ENCODE results near the gene CCDC102A. TPM values are rescaled to one million over a fixed set of nuclear protein-coding genes. Genes with fewer than 3 reads are reported as not detected.
A peak's percentile ranks its signal among the peaks of the same experiment; 100 is the strongest.

Gene CCDC102A
- total RNA-seq, 1 donor from 2014 or later = 11.3 TPM

DNA sequence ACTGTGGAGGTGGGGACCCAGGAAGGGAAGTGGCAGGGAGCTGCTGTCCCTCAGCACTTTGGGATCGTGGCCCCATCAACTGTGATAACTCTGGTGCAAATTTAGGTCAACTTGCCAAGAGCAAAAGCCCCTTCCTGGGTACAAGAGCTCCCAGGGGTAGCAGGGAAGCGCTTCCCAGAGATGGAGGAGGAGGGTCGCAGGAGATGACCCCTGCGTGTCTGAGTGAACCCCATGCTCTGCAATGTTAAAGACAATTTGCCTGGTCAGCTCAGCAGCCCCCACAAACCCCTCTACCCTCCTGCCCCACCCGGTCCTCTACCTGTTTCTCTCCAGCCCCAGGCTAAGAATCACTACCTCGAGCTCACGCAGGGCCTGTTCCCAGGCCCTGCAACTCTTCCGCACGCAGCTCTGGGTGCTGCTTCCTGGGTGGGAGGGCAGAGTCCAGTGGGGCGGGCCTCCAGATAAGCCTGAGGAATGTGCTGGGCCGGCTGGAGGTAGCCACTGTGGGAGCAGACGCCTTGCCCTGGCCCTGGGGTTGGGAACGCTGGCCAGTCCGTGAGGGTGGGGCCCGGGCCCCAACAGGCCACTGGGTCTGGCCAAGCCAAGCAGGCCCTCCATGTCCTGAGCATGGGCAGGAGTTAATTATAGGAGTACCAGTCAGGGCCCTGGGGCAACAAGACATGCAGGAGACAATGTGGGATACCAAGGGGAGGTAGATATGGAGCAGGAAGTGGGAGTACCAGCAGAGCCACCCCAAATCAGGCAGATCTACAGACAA, 56.2 kb downstream of the CCDC102A start:
- Histone ChIP-seq H3K4me1 (peaks cover 62% of the 10 kb centered on the region), H3K27me3 (ENCODE audit: low read depth) (no peaks in the 10 kb centered on the region), H3K4me3 (peak overlapping the region; percentile 69), H3K27ac (replicated peaks) (peak overlapping the region; percentile 77), H3K36me3 (no peaks in the 10 kb centered on the region), H3K9me3 (replicated peaks) (no peaks in the 10 kb centered on the region)
- TF ChIP-seq, protein P1, sequence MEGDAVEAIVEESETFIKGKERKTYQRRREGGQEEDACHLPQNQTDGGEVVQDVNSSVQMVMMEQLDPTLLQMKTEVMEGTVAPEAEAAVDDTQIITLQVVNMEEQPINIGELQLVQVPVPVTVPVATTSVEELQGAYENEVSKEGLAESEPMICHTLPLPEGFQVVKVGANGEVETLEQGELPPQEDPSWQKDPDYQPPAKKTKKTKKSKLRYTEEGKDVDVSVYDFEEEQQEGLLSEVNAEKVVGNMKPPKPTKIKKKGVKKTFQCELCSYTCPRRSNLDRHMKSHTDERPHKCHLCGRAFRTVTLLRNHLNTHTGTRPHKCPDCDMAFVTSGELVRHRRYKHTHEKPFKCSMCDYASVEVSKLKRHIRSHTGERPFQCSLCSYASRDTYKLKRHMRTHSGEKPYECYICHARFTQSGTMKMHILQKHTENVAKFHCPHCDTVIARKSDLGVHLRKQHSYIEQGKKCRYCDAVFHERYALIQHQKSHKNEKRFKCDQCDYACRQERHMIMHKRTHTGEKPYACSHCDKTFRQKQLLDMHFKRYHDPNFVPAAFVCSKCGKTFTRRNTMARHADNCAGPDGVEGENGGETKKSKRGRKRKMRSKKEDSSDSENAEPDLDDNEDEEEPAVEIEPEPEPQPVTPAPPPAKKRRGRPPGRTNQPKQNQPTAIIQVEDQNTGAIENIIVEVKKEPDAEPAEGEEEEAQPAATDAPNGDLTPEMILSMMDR (IDR thresholded peaks at IDR 0.05; ENCODE audit: borderline replicate concordance) = no peak
- intact Hi-C loops (cut with micrococcal nuclease) = no loop called here
- DNase-seq = peak; percentile 63

DNA sequence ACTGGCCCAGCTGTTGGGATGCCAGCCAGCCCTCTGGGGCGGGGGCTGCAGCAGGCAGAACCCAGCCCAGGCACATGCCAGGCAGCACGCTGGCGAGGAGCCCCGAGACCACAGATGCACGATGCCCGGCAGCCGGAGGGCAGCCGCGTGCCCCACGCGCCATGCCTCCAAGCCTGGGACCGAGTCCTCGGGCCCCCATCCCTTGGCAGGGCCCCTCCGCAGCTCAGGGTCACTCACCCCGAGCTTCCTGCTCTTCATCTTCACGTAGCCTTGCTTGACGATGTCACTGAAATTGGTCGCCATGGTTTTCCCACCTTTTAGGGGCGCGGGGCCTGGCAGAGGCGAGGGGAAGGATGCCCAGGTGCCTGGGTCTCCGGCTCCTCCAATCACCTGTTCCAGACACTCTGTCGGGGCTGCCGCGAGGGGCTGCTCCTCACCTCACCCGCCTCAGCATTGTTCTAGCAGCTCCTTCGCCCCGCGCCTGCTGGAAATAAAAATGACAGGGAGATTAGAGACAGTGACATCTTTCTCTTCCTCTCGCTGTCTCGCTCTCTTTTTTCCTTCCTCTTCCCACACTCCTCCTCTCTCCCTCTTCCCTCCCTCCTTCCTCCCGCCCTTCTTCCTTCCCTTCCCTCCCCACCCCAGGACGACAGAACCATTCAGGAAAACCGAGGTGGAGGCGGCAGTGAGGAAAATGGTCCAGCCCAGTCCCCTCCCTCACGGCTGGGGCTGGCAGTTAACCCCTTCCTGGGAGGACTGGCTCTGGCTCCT, 57.0 kb downstream of the CCDC102A start:
- peaks cover 4% of the 10 kb centered on the region for H3K36me3 ChIP-seq
- TF ChIP-seq, protein P1 (IDR thresholded peaks at IDR 0.05; ENCODE audit: borderline replicate concordance) = no peak
- peaks cover 54% of the 10 kb centered on the region for H3K4me1 ChIP-seq
- no peaks in the 10 kb centered on the region for H3K27me3 ChIP-seq (ENCODE audit: low read depth)
- H3K27ac ChIP-seq (replicated peaks) = peak overlapping the region; percentile 77
- H3K9me3 ChIP-seq (replicated peaks) = no peaks in the 10 kb centered on the region
- peak overlapping the region; percentile 69 for H3K4me3 ChIP-seq
- intact Hi-C loops (cut with micrococcal nuclease) = no loop called here
- peak; percentile 58 for DNase-seq

DNA sequence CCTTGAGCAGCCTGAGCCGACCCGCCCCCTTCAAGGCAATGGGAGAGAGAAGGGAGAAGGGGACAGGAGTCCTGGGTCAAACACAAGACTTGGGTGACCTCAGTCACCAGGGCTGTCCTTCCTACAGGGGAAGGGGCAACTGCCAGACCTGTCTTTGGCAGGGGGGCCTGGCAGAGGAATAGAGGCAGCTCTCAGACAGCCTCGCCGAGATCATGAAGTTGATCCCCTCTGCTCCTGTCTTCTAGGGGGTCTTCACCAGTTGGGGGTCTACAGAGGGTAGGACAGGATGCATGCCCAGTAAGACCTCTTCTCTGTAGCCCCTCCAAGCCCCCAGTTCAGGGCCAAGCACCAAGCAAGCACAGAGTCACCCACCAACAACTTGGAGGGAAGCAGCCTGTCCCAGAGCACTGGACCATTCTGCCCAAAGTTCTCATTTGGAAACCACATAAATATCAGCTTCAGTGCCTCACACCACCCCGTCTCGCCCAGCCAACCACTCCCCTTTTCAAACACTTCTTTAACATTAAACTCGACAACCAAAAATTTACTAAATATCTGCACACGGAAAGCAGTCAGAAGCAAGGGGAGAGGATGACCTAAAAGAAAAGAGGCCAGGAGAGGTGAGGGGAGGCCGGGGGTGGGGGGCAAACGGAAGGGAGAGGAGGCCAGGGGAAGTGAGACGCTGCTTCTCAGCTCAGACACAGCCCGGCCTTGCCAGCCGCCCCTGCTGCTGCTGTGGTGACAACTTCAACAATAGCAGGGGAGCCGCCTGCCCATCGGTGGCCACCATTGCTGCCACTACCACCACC, 57.8 kb downstream of the CCDC102A start:
- H3K4me1 ChIP-seq = peaks cover 52% of the 10 kb centered on the region
- no peaks in the 10 kb centered on the region for H3K27me3 ChIP-seq (ENCODE audit: low read depth)
- no peak for DNase-seq
- TF ChIP-seq, protein P1 (IDR thresholded peaks at IDR 0.05; ENCODE audit: borderline replicate concordance) = no peak
- peak overlapping the region; percentile 69 for H3K4me3 ChIP-seq
- peaks cover 11% of the 10 kb centered on the region for H3K36me3 ChIP-seq
- intact Hi-C loops (cut with micrococcal nuclease) = no loop called here
- peak overlapping the region; percentile 77 for H3K27ac ChIP-seq (replicated peaks)
- no peaks in the 10 kb centered on the region for H3K9me3 ChIP-seq (replicated peaks)

- H3K36me3 ChIP-seq = peaks cover 20% of the 10 kb centered on the region
- no peak for DNase-seq
- no peak overlapping the region for H3K4me3 ChIP-seq
- H3K9me3 ChIP-seq (replicated peaks) = no peaks in the 10 kb centered on the region
- intact Hi-C loops (cut with micrococcal nuclease) = no loop called here
- no peak overlapping the region for H3K27ac ChIP-seq (replicated peaks)
- H3K4me1 ChIP-seq = peaks cover 57% of the 10 kb centered on the region
- H3K27me3 ChIP-seq (ENCODE audit: low read depth) = no peaks in the 10 kb centered on the region
- TF ChIP-seq, protein P1 (IDR thresholded peaks at IDR 0.05; ENCODE audit: borderline replicate concordance) = no peak
Observed at GRCh38 chr16:57477531-57478202, 58.7 kb downstream of the CCDC102A start.
